ENCODE results near the gene HSD11B1.

GRCh38 chr1:209708297-209708696, 3.7 kb downstream of the HSD11B1 start:
- no peak for TF ChIP-seq POLR2AphosphoS5 (IDR thresholded peaks at IDR 0.05; ENCODE audit: low read depth, low read length)
- TF ChIP-seq CTCF (IDR thresholded peaks at IDR 0.05) = no peak
- no peak for TF ChIP-seq REST (IDR thresholded peaks at IDR 0.05; ENCODE audit: insufficient read depth in 1 of 2, low read depth in 2 of 2, low read length in 1 of 2)
